SIG-M5 treated with dmso at 0.1 percent for 504 hours (cell line): ENCODE data around the gene TMEM130.
A peak's percentile ranks its signal among the peaks of the same experiment; 100 is the strongest.
"Not testable (repeated sequence)": the region's sequence is repeated elsewhere in the genome, so short reads cannot be mapped to it uniquely, and the experiment has no call there.

Experiments
- DNase-seq: peaks from one replicate; lab custom pipeline; 2025; ENCODE audit not compliant: unreplicated experiment; lab: John Stamatoyannopoulos, UW

The TMEM130 gene

DNA sequence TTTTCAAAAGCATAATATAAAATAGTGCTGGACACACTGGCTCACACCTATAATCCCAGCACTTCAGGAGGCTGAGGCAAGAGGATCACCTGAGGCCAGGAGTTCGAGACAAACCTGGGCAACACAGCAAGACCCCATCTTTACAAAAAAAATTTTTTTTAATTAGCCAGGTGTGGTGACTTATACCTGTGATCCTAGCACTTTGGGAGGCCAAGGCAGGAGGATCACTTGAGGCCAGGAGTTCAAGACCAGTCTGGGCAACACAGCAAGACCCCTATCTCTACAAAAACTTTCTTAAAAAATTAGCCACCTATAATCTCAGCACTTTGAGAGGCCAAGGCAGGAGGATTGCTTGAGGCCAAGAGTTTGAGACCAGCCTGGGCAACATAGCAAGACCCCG lies 27.3 kb downstream of the TMEM130 start:
- not testable (repeated sequence) for DNase-seq

DNA sequence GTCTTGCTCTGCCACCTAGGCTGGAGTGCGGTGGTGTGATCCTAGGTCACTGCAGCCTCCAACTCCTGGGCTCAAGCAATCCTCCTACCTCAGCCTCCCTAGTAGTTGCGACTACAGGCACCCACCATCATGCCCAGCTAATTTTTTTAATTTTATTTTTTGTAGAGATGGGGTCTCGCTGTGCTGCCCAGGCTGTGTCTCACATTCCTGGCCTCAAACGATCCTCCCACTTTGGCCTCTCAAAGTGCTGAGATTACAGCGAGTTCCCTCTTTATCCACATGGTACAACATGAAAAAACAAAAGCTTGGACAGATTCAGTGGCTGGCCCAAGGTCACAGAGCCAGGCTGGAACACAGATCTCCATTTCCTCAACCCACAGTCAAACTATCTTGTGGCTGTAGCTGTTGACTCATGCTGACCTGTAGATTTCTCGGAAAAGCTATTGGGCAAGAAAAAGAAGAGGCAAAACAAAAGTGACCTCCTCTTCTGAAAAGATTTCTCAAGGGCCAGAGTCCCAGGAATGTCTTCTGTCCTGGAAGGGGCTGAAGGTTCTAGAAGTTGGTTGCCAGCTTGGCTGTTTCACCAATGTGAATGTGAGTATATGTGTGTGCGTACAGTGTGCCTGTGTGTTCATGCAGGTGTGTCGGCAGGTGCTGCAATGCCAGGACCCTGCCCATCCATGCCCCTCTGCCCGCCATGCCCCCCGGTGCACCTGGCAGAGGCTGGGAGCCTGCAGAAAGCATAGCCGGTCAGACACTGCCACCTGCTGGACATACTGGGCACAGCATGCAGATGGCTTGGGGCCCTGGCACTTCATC lies 28.4 kb downstream of the TMEM130 start:
- peak; percentile 5 for DNase-seq

DNA sequence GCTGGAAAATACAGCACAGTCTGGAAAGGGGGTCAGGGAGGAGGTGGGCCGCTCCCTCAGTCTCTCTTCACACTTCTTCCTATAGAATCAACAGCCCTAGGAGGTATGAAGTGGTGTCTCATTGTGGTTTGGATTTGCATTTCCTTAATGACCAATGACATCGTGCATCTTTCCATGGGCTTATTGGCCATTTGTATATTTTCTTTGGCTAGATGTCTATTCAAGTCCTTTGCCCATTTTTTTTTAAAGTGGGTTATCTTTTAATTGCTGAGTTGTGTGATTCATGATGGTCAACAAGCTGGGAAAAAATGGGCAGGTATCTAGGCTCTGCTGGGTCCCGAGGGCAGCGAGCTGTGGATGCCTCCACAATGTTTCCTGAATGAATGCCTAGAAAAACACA lies 29.1 kb downstream of the TMEM130 start:
- no peak for DNase-seq

DNA sequence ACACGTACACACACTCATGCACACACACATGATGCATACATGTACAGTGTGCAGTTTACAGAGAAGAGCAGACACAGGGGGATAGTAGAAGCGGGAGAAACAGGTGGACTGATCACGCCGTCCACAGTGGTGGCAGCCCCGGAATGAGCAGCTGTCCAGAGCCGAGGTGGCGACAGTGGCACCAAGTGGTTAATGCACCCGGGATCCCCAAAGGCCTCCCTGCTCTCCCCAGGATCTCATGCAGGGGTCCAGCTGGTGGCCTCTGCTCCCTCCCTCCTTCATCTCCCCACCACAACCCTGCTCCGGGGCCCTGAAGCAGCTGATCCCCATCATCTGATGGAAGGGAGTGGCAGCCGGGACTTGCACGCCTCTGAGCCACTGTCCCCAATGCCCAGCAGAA lies 29.7 kb downstream of the TMEM130 start:
- DNase-seq: no peak

DNA sequence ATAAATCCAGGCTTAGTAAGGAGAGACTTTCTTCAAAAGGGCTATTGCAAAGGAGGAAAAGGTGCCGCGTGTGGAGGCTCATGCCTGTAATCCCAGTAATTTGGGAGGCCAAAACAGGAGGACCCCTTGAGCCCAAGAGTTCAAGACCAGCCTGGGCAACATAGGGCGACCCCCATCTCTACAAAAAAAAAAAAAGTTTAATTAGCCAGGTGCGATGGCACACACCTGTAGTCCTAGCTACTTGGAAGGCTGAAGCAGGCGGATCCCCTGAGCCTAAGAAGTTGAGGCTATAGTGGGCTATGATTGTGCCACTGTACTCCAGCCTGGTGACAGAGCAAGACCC lies 32.2 kb downstream of the TMEM130 start:
- DNase-seq: no peak

DNA sequence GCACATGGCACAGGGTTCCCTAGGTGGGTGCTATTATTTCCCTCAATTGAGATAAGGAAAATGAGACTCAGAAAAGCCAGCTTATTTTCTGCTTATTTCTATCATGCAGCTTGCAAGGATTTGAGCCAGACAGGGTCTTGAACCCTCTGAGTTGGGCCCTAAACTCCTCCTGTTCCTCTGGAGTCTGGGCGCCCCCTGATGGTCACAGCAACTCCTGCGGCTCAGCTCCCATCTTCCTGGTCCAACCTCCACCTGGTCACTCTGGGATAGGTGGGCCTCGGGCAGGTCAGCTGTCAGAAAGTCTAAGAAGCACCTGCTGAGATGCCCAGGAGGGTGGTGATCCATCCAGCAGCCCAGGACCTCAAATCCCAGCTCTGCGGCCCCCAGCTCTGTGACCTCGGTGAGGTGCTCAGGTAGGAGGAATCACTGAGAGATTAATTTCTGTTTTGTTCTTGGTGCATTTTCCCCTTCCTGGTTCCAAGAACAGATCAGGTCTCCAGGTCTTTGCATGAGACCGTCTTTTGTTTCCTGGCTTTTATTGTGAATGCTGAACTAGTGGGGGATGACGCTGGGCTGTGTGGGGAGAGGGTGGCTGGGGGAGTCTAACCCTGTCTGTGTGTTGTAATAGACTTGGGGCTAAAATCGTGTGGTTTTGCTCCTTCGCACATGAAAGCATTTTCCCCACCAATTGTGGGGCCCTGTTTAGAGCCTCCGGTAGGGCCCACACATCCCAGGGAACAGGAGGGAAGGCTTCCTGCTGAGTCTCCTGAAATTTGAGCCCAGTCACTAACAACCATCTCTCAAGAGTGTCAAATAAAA lies 32.8 kb downstream of the TMEM130 start:
- DNase-seq: peak; percentile 25

DNA sequence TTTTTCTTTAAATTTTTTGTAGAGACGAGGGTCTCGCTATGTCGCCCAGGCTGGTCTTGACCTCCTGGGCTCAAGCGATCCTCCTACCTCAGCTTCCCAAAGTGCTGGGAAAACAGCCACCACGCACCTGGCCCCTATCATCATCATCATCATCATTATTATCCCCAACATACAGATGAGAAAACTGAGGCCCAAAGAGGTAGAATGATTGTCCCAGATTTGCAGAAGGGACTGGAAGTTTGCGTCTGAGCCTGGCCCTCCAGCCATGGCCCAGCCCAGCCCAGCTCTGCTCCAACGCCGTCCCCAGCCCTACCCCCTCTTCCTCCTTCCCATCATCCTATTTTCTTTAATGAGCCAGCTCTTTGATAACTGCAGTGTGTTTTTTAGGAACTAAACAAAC lies 34.9 kb downstream of the TMEM130 start:
- DNase-seq: no peak

DNA sequence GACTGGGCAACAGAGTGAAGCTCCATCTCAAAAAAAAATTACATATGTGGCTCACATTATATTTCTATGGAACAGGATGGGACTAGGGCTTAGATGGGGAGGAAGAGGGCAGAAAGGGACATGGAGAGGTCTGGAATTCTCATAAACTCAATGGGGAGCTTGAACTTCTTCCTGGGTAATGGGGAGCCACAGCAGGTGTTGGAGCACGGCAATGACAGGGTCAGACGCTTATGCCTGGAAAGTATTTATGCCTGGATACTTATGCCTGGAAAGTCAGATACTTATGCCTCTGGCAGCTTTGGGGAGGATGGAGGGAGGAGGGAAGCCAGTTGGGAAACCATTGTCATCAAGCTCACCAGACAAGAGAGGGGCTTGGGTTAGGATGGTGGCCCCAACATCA lies 36.8 kb downstream of the TMEM130 start:
- no peak for DNase-seq

DNA sequence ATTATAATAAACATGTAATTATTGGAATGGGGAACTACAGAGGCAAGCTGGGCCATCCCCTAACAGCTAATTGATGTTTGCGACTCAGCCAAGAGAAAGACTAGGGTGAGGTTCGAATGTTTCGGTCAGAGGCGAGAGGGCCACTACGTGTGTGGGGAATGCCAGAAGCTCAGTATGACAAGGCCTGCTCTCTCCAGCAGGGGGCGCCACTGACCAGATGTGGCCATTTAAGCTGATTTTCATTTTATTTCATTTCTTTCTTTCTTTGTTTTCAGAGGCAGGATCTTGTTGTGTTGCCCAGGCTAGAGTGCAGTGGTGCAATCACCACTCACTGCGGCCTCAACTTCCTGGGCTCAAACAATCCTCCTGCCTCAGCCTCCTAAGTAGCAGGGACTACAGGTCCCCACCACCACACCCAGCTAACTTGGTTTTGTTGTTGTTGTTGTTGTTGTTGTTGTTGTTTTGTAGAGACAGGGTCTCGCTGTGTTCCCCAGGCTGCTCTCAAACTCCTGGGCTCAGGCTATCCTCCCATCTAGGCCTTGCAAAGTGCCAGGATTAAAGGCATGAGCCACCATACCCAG lies 38.1 kb downstream of the TMEM130 start:
- DNase-seq: no peak

DNA sequence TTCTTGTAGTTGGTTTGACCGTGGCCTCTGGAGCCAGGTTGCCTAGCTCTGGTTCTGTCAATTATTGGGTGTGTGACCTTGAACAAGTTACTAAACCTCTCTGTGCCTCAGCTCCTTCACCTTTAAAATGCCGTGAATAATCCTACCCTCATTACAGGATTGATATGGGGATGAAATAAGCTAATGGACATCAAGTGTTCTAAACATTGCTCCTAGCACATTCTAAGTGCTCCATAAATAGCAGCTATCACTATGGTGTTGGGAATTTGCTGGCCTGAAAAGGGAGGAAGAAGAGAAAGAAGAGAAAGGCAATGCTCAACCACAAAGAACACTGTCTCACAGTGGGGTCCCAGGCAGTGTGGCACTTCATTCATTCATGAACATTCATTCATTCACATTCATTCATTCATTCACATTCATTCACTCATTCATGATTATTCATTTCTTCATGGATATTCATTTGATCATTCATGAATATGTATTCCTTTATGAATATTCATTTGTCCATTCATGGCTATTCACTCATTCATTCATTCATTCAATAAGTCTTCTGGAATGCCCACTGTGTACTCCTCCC lies 38.8 kb downstream of the TMEM130 start:
- DNase-seq: no peak

DNA sequence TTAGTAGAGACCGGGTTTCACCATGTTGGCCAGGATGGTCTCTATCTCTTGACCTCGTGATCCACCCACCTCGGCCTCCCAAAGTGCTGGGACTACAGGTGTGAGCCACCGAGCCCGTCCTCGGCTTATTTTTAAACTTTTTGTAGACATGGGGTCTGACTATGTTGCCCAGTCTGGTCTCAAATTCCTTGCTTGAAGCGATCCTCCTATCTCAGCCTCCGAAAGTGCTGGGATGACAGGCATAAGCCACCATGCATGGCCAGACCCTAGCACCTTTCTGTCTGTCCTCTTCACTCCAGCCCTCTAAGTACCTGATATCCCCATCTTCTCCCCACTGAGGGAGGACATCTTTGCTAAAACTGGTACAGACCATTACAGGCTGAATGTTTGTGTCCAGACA lies 41.4 kb downstream of the TMEM130 start:
- no peak for DNase-seq

DNA sequence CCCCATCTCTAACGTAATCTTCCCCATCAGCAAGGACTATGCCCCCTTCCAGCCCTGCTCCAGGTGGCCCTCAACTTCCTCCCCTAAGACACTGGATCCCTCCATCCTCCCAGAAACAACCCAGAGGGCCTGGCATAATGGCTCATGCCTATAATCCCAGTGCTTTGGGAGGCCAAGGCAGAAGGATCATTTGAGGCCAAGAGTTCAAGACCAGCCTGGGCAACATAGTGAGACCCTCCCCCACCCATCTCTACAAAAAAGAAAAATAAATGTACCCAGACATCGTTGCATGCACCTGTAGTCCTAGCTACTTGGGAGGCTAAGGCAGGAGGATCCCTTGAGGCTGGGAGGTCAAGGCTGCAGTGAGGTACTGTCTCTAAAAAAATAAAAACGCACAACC lies 42.6 kb downstream of the TMEM130 start:
- no peak for DNase-seq

DNA sequence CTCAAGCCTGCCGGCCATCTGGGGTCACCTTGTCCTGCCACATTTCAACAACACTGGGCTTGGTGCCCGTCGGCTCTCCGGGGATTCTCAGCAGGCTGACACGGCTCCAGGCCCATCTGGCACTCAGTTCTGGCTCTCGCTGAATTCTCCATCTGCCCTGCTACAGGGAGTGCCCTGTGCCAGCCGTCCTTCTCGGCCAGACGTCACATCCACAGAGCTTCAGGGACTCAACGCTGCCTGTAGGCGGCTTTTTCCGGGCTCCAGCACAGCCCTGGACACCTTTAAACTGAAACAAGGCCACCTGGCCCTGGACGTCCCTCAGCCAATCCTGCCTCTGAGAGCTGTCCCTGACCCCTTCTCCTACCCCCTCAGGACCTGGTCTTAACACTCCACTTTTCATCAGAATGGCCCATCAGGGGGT lies 43.0 kb downstream of the TMEM130 start:
- no peak for DNase-seq

DNA sequence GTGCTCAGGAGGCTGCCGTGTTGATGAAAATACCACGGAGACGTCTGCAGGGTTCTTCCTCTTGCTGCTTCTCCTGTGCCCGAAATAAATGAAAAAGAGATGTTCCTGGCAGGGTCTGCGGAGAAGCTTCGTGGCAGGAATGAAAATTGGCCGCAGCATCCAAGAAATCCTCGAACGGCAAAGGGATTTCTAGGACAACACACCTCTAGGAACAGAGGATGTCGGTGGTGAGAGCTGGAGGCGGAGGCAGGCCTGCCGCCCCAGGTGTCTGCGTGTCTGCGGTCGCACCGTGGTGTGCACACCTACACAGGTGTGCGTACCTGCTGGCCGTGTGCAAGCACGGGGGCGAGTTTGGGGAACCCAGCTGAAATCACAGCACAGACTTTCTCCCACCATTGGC lies 43.4 kb downstream of the TMEM130 start:
- no peak for DNase-seq

DNA sequence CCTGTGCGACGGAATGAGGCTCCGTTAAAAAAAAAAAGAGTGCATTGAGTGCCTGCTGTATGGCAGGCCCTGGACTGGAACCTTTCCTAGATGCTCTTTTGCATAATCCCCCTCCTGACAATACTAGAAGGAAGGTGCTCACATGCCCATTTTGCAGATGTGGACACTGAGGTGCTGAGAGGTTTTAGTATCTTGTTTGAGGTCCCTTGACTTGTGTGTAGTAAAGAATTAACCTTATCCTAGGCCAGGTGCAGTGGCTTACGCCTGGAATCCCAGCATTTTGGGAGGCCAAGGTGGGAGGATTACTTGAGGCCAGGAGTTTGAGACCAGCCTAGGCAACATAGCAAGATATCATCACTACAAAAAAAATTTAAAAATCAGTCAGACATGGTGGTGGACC lies 46.6 kb downstream of the TMEM130 start:
- DNase-seq: no peak

DNA sequence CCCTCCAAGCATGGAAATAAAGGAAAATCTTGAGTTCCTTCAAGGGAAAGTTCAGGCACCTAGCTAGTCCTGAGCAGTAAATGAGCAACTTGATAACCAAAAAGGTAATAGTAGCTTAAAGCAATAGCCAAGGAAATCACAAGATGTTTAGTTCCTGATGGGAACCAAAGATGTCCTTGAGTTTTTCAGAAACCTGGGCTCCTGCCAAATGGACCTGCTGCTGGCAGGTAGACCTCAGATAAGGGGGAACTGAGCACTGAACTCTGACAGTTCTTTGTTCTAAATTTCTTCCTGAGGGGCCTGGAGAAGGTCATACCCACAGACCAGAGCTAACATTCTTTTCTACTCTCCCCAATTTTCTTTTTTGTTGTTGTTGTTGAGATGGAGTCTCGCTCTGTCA lies 48.5 kb downstream of the TMEM130 start:
- DNase-seq: no peak

DNA sequence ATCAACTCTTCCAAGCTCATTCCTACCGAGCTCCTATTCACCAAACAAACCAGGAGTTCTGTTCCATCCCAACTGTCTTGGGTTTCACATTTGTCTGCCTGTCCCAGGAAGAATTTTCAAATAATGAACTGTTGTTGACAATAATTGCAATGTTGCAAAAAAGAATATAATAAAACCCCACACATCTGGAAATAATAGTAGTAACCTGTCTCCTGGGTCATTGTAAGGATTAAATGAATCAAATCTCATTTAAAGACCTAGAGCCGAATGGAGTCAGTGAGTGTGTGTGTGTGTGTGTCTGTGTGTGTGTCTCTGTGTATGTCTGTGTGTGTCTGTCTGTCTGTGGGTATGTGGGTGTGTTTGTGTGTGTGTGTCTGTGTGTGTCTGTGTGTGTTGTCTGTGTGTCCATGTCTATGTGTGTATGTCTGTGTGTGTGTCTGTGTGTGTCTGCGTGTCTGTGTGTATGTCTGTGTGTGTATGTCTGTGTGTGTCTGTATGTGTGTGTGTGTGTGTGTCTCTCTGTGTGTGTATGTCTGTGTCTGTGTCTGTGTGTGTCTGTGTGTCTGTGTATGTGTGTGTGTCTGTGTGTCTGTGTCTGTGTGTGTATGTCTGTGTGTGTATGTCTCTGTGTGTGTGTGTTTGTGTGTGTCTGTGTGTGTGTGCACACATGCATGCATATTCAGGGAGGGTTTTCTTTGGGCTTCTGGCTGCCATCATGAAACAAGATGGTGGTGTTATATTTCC lies 52.7 kb downstream of the TMEM130 start:
- DNase-seq: no peak

DNA sequence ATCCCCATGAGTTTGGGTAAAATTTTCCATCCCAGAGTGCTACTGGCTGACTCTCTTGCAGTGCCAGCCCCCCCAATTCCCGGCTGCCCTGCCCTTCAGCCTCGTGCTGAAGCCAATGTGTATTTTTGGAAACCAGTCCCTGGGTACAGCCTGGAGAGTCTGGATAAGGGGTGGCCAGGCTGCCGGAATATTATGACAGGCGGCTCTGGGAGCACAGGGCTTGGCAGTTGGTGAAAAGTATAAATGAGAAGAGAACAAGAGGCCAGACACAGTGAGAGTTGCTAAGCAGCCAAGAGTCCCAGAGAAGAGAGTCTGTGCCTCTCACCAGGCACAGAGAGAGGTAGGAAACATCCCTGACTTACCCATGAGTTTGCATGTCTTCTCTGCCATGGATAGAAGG lies 53.6 kb downstream of the TMEM130 start:
- no peak for DNase-seq

DNA sequence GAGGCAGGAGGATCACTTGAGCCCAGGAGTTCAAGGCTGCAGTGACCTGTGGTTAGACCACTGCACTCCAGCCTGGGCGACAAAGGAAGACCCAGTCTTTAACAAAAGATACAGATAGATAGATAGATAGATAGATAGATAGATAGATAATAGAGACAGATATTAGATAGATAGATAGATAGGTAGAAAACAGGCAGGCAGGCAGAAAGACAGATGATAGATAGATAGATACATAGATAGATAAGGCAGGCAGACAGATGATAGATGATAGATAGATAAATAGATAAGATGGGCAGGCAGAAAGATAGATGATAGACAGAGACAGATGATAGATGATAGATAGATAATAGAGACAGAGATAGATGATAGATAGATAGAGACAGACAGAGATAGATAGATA lies 54.5 kb downstream of the TMEM130 start:
- no peak for DNase-seq

DNA sequence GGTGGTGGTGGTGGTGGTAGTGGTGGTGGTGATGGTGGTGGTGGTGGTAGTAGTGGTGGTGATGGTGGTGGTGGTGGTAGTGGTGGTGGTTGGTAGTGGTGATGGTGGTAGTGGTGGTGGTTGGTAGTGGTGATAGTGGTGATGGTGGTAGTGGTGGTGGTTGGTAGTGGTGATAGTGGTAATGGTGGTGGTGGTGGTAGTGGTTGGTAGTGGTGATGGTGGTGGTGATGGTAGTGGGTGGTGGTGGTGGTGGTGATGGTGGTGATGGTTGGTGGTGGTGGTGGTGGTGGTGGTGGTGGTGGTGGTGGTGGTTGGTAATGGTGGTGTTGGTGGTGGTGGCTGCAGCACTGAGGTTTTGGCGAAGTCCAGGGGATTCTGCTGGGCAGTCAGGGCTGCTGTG lies 58.5 kb downstream of the TMEM130 start:
- DNase-seq: no peak

DNA sequence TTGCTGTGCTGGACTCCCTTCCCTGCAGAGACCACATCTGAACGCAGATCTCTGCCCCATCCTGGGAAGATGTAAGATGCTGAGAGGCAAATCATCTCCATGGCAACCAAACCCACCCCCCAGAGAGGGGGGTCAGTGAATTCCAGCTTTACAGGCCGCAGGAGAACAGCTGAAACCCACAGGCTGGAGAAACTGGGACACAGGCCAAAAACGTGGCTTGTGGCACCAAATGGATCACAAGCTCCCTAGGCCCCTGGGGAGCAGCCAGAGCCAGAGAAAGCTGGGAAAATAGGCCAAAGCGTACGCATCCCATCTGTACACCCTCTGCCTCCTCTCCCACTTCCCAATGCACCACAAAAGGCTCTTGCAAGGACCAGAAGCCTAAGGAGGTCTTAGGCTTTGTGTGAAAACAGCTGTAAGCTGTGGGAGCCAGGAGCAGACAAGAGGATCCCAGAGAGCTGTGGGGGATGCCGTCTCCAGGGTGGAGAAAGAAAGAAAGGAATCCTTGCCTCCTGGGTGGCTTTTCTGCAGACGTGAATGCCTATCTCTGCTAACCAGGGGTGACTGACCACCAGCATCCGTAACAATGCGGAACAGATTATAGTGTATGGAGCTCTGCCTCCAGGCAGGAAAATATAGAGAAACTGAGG lies 59.5 kb downstream of the TMEM130 start:
- DNase-seq: no peak
